Measurements from ENCODE around the gene CERK.

GRCh38 chr22:46737105-46737975 is 712 bp downstream of the CERK start:
- no peak for TF ChIP-seq CTCF (IDR thresholded peaks at IDR 0.05)
- TF ChIP-seq POLR2AphosphoS5 (IDR thresholded peaks at IDR 0.05), result no peak
- TF ChIP-seq POLR2A (IDR thresholded peaks at IDR 0.05), result no peak
- TF ChIP-seq EP300 (IDR thresholded peaks at IDR 0.05), result no peak
